Nephron (organoid): Measurements from ENCODE around the gene MAP1S.

Experiments
- H3K27ac Mint-ChIP-seq, 3 experiments: 2 replicates each; pipeline ENCODE4 v1.8.0; 2020; ENCODE audit warnings: mixed read lengths in 3 of 3, mild to moderate bottlenecking in 2 of 3, moderate library complexity in 1 of 3
- H3K27me3 Mint-ChIP-seq: 2 replicates; pipeline ENCODE4 v1.8.0; 2021; ENCODE audit warnings: low read depth, mild to moderate bottlenecking, moderate library complexity, mixed read lengths
- H3K36me3 Mint-ChIP-seq: 2 replicates; pipeline ENCODE4 v1.8.0; 2020; ENCODE audit warnings: low read depth, mixed read lengths
- H3K4me1 Mint-ChIP-seq: 2 replicates; pipeline ENCODE4 v1.8.0; 2020; ENCODE audit warnings: mixed read lengths
- H3K4me3 Mint-ChIP-seq, 3 experiments: 2 replicates each; pipeline ENCODE4 v1.8.0; 2020; ENCODE audit warnings: mild to moderate bottlenecking in 3 of 3, mixed read lengths in 3 of 3, moderate library complexity in 2 of 3
- H3K9me3 Mint-ChIP-seq: 2 replicates; pipeline ENCODE4 v1.8.0; 2020; ENCODE audit warnings: mixed read lengths
- CTCF ChIP-seq, 3 experiments: fragments of 200-600 bp; sonication (generic); IDR thresholded peaks; one replicate each; pipeline ENCODE4 v1.5.0; 2021; ENCODE audit warnings: antibody characterized with exemption in 3 of 3; ENCODE audit not compliant: unreplicated experiment in 3 of 3

Gene MAP1S

DNA sequence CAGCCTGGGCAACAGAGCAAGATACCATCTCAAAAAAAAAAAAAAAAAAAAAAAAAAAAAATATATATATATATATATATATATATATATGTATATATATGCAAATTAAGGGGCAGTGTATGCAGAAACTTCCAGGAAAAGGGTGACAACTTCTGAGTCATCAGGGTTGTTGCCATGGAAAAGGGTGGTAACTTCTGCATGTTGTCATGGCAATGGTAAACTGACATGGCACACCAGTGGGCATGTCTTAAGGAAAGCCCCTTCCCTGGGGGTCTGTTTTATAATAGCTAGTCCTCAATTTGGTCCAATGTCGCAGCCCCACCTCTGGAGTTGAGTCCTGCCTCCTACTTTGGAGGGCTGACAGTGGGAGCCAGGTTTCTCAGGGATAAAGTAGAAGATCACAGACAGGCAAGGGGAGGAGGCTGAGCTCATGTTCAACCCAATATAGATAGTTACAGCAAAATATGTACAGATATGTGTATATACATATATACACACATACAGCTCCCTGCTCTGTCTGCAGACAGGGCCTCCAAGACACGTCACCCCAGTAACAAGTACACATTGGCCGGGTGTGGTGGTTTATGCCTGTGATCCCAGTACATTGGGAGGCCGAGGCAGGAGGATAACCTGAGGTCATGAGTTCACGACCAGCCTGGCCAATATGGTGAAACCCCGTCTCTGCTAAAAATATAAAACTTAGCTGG is 24.7 kb downstream of the MAP1S start:
- no peak overlapping the region for H3K27ac Mint-ChIP-seq
- H3K4me3 Mint-ChIP-seq, result no peak overlapping the region
- H3K4me1 Mint-ChIP-seq, result peaks cover 7% of the 10 kb centered on the region
- peaks cover 8% of the 10 kb centered on the region for H3K36me3 Mint-ChIP-seq
- H3K9me3 Mint-ChIP-seq, result peaks cover 4% of the 10 kb centered on the region
- no peak for TF ChIP-seq CTCF (IDR thresholded peaks at IDR 0.05; ENCODE audit: unreplicated experiment in 3 of 3)
- H3K27me3 Mint-ChIP-seq, result peaks cover 21% of the 10 kb centered on the region

DNA sequence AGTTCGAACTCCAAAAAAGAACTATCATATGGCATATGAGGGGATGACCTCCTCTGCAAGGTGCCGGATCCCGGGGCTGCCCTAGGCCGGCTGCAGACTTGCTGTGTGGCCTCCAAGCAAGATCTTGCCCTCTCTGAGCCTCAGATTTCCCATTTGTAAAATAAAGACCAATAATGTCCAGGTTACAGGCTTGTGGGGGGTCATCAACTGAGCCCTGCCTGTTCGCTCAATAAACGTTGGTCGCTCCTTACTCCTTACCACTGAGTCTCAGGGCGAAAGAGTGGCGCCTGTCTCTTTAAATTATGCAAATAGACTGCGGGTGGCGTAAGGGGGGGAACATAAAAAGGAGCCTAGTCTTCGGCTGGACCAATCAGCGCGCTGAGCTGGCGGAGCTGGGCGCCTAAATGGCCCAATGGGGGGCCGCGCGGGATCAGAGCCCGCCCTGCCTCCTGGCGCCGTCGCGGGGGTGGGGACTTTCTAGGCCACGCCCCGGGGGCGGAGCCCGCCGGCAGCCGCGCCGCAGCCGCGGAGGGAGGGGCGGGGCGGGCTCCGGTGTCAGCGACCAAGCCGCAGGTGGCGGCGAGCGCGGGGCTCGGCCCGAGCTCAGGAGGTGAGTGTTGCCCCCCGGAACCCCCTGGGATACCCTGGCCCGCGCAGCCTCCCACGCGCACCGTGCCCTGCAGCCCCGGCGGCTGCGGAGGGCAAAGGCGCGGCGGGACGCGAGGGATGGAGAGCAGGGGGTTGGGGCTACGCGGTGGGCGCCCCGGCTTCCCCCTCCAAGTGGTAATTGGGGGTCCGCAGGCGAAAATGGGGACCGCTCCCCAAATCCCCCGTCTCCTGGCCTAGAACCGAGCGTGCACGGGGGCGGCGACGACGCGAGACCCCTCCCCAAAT is 28.2 kb downstream of the MAP1S start:
- no peak for TF ChIP-seq CTCF (IDR thresholded peaks at IDR 0.05; ENCODE audit: unreplicated experiment in 3 of 3)
- Mint-ChIP-seq H3K9me3 (no peaks in the 10 kb centered on the region), H3K27me3 (peaks cover 26% of the 10 kb centered on the region)

DNA sequence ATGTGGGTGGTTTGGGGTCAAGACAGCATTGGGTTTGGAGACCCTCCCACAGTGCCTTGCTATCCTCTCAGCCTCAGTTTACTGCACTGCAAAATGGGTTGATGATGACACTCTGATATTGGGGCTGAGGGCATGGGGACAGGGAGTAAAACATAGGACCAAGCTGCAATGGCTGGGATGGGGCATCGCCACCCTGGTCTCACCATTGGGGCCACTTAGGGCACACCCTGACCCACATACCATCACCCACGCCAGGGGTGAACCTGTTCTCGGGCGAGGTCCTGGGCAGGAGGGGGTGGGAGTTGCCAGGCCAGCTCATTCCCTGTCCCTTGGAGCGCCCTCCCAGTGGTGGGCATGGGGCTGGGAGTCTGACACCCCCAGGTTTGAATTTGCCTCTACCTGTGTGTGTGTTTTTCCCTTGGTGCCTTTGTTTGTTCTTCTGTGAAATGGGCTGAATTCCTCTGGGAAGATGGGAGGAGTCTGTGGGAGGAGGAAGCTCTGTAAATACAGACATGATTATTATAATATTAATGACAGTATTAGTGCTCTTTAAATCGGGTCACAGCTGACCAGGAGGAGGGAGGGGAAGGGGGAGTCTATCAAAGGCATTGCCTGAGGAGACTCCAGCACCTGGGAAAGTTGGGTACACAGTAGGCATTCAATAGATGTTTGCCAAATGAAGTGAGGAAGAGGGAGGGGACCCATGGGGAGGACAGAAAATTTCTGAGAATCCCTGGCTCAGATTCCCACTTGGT is 29.8 kb downstream of the MAP1S start:
- Mint-ChIP-seq H3K27me3 (peaks cover 26% of the 10 kb centered on the region), H3K27ac (no peak overlapping the region), H3K4me1 (peaks cover 4% of the 10 kb centered on the region), H3K36me3 (no peaks in the 10 kb centered on the region), H3K4me3 (peak overlapping the region; percentile 58 to 71 (median 64)), H3K9me3 (no peaks in the 10 kb centered on the region)
- no peak for TF ChIP-seq CTCF (IDR thresholded peaks at IDR 0.05; ENCODE audit: unreplicated experiment in 3 of 3)

More for the DNA sequence above, 28.2 kb downstream of the MAP1S start:
- Mint-ChIP-seq H3K27ac (peak overlapping the region in 1 of 3 experiments; percentile 48), H3K36me3 (no peaks in the 10 kb centered on the region), H3K4me1 (peaks cover 4% of the 10 kb centered on the region), H3K4me3 (peak overlapping the region; percentile 69 to 79 (median 76))

GRCh38 chr19:17749912-17750317 is 30.6 kb downstream of the MAP1S start:
- Mint-ChIP-seq H3K27me3 (peaks cover 27% of the 10 kb centered on the region), H3K36me3 (no peaks in the 10 kb centered on the region), H3K27ac (peak overlapping the region in 1 of 3 experiments; percentile 64), H3K4me3 (no peak overlapping the region), H3K9me3 (no peaks in the 10 kb centered on the region), H3K4me1 (peaks cover 4% of the 10 kb centered on the region)
- no peak for TF ChIP-seq CTCF (IDR thresholded peaks at IDR 0.05; ENCODE audit: unreplicated experiment in 3 of 3)

DNA sequence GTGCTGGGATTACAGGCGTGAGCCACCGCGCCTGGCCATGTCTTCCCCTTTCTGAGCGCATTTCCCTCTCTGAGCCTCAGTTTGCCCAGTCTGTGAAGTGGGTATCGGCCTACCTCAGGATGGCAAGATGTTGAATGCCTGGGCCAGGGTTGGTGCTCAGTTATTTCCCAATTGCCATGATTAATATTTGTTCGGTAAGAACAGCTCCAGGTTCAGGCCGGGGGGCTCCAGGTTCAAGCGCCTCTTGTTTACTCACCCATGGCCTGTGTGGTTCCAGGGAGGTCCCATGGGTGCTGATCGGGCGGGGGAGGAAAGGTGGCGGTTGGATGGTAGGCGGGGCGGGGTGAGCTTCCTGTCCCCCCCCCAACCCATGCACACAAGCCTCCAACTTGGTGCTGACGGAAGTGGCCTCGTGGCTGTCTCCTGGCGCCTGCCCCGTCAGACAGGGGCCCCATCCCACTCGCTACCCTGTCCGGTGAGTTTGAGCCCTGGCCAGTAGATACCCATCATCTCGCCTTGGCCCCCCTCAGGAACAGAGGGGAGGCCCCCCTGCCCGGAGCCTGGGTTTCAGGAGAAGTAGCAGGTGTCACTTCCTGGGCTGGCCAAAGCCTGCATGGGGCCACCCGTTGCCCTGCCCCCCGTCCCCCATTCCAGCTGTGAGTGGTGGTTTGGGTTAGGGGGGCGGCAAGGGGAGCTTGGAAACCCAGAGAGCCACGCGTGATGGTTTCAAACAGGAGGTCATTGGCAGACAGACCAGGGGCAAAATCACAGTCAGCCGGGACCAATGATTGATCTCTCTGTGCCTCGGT is 32.0 kb downstream of the MAP1S start, which contains the start of gene FCHO1:
TSS of gene FCHO1 (plus strand) at position 375 of the 809 bp plus-strand sequence. CDS start 3,688 bp downstream, outside the sequence.
- no peaks in the 10 kb centered on the region for H3K36me3 Mint-ChIP-seq
- no peak within 1 kb of the TSS for H3K27ac Mint-ChIP-seq
- peaks cover 27% of the 10 kb centered on the region for H3K27me3 Mint-ChIP-seq
- H3K4me3 Mint-ChIP-seq, result no peak within 1 kb of the TSS
- peaks cover 4% of the 10 kb centered on the region for H3K4me1 Mint-ChIP-seq
- no peak for TF ChIP-seq CTCF (IDR thresholded peaks at IDR 0.05; ENCODE audit: unreplicated experiment in 3 of 3)
- H3K9me3 Mint-ChIP-seq, result no peaks in the 10 kb centered on the region
